Hematopoietic multipotent progenitor cell treated with erythropoietin and hydrocortisone succinate and interleukin-3 and kit ligand, for 17 days (in vitro differentiated cells): ENCODE measurements around the gene CCDC50.

Source experiments
- DNase-seq: peaks from one replicate; pipeline ENCODE4 v3.0.0-alpha.2; 2015; ENCODE audit warnings: low spot score

The CCDC50 gene

GRCh38 chr3:191347228-191347627, 18.0 kb downstream of the CCDC50 start:
- no peak for DNase-seq

- DNase-seq = no peak
Measured at GRCh38 chr3:191348098-191348497, 18.9 kb downstream of the CCDC50 start.

- DNase-seq = no peak
Measured at GRCh38 chr3:191350396-191351090, 21.3 kb downstream of the CCDC50 start.

- DNase-seq = no peak
Measured at GRCh38 chr3:191352014-191352413, 22.8 kb downstream of the CCDC50 start.

GRCh38 chr3:191353022-191353777, 24.0 kb downstream of the CCDC50 start:
- DNase-seq = no peak

- DNase-seq = no peak
Measured at GRCh38 chr3:191355406-191355805, 26.2 kb downstream of the CCDC50 start.

GRCh38 chr3:191356631-191357439, 27.6 kb downstream of the CCDC50 start:
- no peak for DNase-seq

GRCh38 chr3:191357909-191358308, 28.7 kb downstream of the CCDC50 start:
- no peak for DNase-seq

- no peak for DNase-seq
Measured at GRCh38 chr3:191358929-191359328, 29.7 kb downstream of the CCDC50 start.

- no peak for DNase-seq
Measured at GRCh38 chr3:191360620-191361019, 31.4 kb downstream of the CCDC50 start.

GRCh38 chr3:191361456-191361855, 32.3 kb downstream of the CCDC50 start:
- DNase-seq = no peak

GRCh38 chr3:191362037-191362436, 32.8 kb downstream of the CCDC50 start:
- no peak for DNase-seq

GRCh38 chr3:191362524-191363090, 33.4 kb downstream of the CCDC50 start:
- DNase-seq = no peak

- no peak for DNase-seq
Measured at GRCh38 chr3:191363221-191363620, 34.0 kb downstream of the CCDC50 start.

- DNase-seq = no peak
Measured at GRCh38 chr3:191366675-191367074, 37.5 kb downstream of the CCDC50 start.

GRCh38 chr3:191368755-191369615, 39.8 kb downstream of the CCDC50 start:
- DNase-seq = no peak

- no peak for DNase-seq
Measured at GRCh38 chr3:191369616-191370010, 40.4 kb downstream of the CCDC50 start.

- no peak for DNase-seq
Measured at GRCh38 chr3:191372122-191372521, 42.9 kb downstream of the CCDC50 start.

GRCh38 chr3:191373327-191373726, 44.1 kb downstream of the CCDC50 start:
- DNase-seq = no peak

GRCh38 chr3:191376516-191377141, 47.4 kb downstream of the CCDC50 start:
- DNase-seq = no peak
